Uterus (tissue), 4 donors: ENCODE data around the gene GABRB3. TPM values are rescaled to one million over a fixed set of nuclear protein-coding genes. Genes with fewer than 3 reads are reported as not detected.

Experiments
- DNase-seq, 2 donors: peaks; one replicate each; pipeline ENCODE4 v3.0.0-alpha.2; 2019 to 2020
- H3K27ac ChIP-seq, 2 donors: fragments of 200-600 bp; sonication (generic); 1 replicate in 1 of 2; 2 replicates in 1 of 2; pipeline ENCODE4 v1.5.1; 2016 to 2018
- H3K27me3 ChIP-seq, 2 donors: fragments of 200-600 bp; sonication (generic); one replicate each; pipeline ENCODE4 v1.5.1; 2018 to 2019; ENCODE audit warnings: control low read depth in 1 of 2
- H3K36me3 ChIP-seq, 2 donors: fragments of 200-600 bp; sonication (generic); one replicate each; pipeline ENCODE4 v1.5.1; 2019; ENCODE audit warnings: control low read depth in 1 of 2
- H3K4me1 ChIP-seq, 2 donors: fragments of 200-600 bp; sonication (generic); one replicate each; pipeline ENCODE4 v1.5.1; 2018 to 2019; ENCODE audit warnings: control low read depth in 1 of 2
- H3K4me3 ChIP-seq, 2 donors: fragments of 200-600 bp; sonication (generic); 1 replicate in 1 of 2; 2 replicates in 1 of 2; pipeline ENCODE4 v1.5.1; 2018 to 2019; ENCODE audit warnings: mild to moderate bottlenecking in 1 of 2
- H3K9me3 ChIP-seq, 2 donors: fragments of 200-600 bp; sonication (generic); one replicate each; pipeline ENCODE4 v1.5.1; 2019; ENCODE audit warnings: control low read depth in 1 of 2
- CTCF ChIP-seq, 4 experiments: fragments of 200-600 bp in 2 of 4; fragments of 450-650 bp in 2 of 4; sonication (generic) in 2 of 4; IDR thresholded peaks; one replicate each; pipeline ENCODE4 v1.5.1; 2016 to 2019; ENCODE audit warnings: antibody characterized with exemption in 4 of 4, mild to moderate bottlenecking in 2 of 4, moderate library complexity in 1 of 4
- POLR2A ChIP-seq, 2 donors: fragments of 450-650 bp; IDR thresholded peaks; one replicate each; pipeline ENCODE4 v1.6.1; 2016; ENCODE audit warnings: antibody characterized with exemption in 2 of 2, mild to moderate bottlenecking in 1 of 2, moderate library complexity in 1 of 2
- intact Hi-C: fragments of 100-400 bp; cut with DNase I; formaldehyde crosslinking; loops from one replicate; pipeline ENCODE4 v1.15.1; 2023; ENCODE audit warnings: low total_unique reads
- total RNA-seq, 4 donors: library from RNA; depleted of rRNA in 3 of 4; stranded (reverse); fragments of >200 nt in 3 of 4; gene quantifications; one replicate each; pipeline versions ENCODE4 v1.1.0 to v1.2.4, GENCODE V29; 2014 to 2023
- donor health status: DM: yes; HTN: yes; CAD: no.

Gene GABRB3
- total RNA-seq, 4 donors from 2014 or later = 1.7 to 6.2 (median 1.8) TPM; not detected in 1

GRCh38 chr15:26759986-26760385 lies 12.9 kb downstream of the GABRB3 start:
- TF ChIP-seq POLR2A (IDR thresholded peaks at IDR 0.05) (no peak), CTCF (IDR thresholded peaks at IDR 0.05) (no peak)
- H3K4me3 ChIP-seq = no peak overlapping the region
- intact Hi-C loops = no loop called here
- no peaks in the 10 kb centered on the region for H3K4me1 ChIP-seq
- no peak overlapping the region for H3K27ac ChIP-seq
- H3K9me3 ChIP-seq = no peaks in the 10 kb centered on the region
- no peak for DNase-seq
- no peaks in the 10 kb centered on the region for H3K36me3 ChIP-seq
- H3K27me3 ChIP-seq = no peaks in the 10 kb centered on the region

DNA sequence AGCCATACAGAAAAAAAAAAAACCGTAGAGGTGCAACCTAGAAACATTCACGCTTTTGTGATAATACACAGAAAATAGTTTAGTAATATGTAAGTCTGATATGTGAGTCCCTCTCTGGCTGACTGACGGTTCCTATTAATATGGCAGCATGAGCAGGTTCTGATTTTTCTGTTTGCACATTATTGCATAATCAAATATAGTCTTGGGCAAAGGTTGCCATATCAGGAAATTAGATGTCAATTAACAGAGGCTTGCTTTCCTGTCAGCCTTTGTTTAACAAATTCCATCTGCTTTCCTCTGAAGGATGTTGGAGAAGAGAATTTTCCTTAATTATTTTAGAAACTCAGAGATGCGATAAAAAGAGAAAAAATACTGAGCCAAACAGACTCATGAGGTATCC lies 14.8 kb downstream of the GABRB3 start:
- no peak overlapping the region for H3K4me3 ChIP-seq
- H3K27ac ChIP-seq = no peak overlapping the region
- intact Hi-C loops = no loop called here
- H3K4me1 ChIP-seq = no peaks in the 10 kb centered on the region
- H3K36me3 ChIP-seq = no peaks in the 10 kb centered on the region
- TF ChIP-seq POLR2A (IDR thresholded peaks at IDR 0.05) = no peak
- no peak for TF ChIP-seq CTCF (IDR thresholded peaks at IDR 0.05)
- H3K27me3 ChIP-seq = no peaks in the 10 kb centered on the region
- DNase-seq = no peak
- H3K9me3 ChIP-seq = no peaks in the 10 kb centered on the region

DNA sequence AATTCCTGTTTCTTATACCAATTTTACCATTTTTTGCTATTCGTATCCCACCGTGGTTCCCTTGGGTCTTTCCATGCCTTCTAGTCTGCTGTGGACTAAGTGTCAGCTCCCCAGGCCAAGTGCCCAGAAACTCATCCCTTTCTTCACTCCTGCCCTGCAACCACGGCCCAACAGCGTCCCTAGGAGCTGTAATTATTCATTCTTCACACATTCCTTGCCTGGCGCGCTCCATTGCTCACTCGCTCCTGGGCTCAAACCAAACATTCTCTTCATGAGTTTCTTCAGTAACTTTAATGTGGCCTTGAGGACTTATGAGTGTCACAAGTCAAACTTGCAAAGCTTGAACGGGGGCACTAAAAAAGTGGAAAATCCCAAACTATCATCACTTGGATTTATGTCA lies 15.7 kb downstream of the GABRB3 start:
- H3K4me3 ChIP-seq = no peak overlapping the region
- no peaks in the 10 kb centered on the region for H3K27me3 ChIP-seq
- no peak for TF ChIP-seq POLR2A (IDR thresholded peaks at IDR 0.05)
- TF ChIP-seq CTCF (IDR thresholded peaks at IDR 0.05) = no peak
- DNase-seq = no peak
- intact Hi-C loops = no loop called here
- no peak overlapping the region for H3K27ac ChIP-seq
- no peaks in the 10 kb centered on the region for H3K4me1 ChIP-seq
- H3K36me3 ChIP-seq = no peaks in the 10 kb centered on the region
- H3K9me3 ChIP-seq = no peaks in the 10 kb centered on the region

GRCh38 chr15:26744894-26745293 lies 28.0 kb downstream of the GABRB3 start:
- intact Hi-C loops = no loop called here
- H3K27ac ChIP-seq = no peak overlapping the region
- no peaks in the 10 kb centered on the region for H3K9me3 ChIP-seq
- H3K36me3 ChIP-seq = no peaks in the 10 kb centered on the region
- DNase-seq = no peak
- H3K27me3 ChIP-seq = no peaks in the 10 kb centered on the region
- no peaks in the 10 kb centered on the region for H3K4me1 ChIP-seq
- H3K4me3 ChIP-seq = no peak overlapping the region
- TF ChIP-seq CTCF (IDR thresholded peaks at IDR 0.05) (no peak), POLR2A (IDR thresholded peaks at IDR 0.05) (no peak)

DNA sequence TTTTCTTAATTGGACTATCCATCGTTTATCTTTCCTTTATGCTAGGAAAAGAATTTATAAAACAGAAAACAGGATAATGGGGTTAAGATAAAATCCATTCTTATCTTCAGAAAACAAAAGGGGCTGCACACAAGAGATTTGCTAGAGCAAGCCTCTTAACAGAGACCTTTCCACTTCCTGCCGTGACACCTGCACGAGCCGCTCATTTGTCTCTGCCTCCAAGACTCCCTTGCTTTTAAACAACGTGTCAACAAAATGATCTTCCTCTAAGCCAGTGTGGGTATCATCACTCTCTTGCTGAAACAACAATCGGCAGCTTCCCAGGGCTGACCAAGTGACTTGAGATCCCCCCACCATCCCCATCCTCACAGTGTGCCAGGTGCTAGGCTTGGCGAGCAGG lies 33.1 kb downstream of the GABRB3 start:
- H3K4me3 ChIP-seq = no peak overlapping the region
- no peak for TF ChIP-seq POLR2A (IDR thresholded peaks at IDR 0.05)
- no peak for TF ChIP-seq CTCF (IDR thresholded peaks at IDR 0.05)
- intact Hi-C loops = no loop called here

More for the DNA sequence above, 33.1 kb downstream of the GABRB3 start:
- H3K27ac ChIP-seq = no peak overlapping the region
- H3K4me1 ChIP-seq = no peaks in the 10 kb centered on the region
- H3K9me3 ChIP-seq = no peaks in the 10 kb centered on the region
- no peak for DNase-seq
- no peaks in the 10 kb centered on the region for H3K36me3 ChIP-seq
- no peaks in the 10 kb centered on the region for H3K27me3 ChIP-seq
